GM23248 (cell line): ENCODE measurements around the gene TTC16.

Experiments
- EZH2 ChIP-seq: fragments of 200-600 bp; sonication (generic); IDR thresholded peaks from 2 replicates; pipeline ENCODE4 v1.6.1; 2018; ENCODE audit warnings: antibody characterized with exemption, mild to moderate bottlenecking; ENCODE audit not compliant: insufficient read depth, poor library complexity, severe bottlenecking
- EZH2phosphoT487 ChIP-seq: fragments of 200-600 bp; sonication (generic); IDR thresholded peaks from 2 replicates; pipeline ENCODE4 v1.6.1; 2018; ENCODE audit warnings: antibody characterized with exemption, moderate library complexity, mild to moderate bottlenecking, low read depth; ENCODE audit not compliant: insufficient read depth

GRCh38 chr9:127693697-127694096 lies 22.2 kb upstream of the TTC16 start:
- TF ChIP-seq EZH2: no peak
- TF ChIP-seq EZH2phosphoT487: no peak
